Left ventricle myocardium inferior (tissue), 1 donor: ENCODE results near the gene RBFOX1. TPM values are rescaled to one million over a fixed set of nuclear protein-coding genes. Genes with fewer than 3 reads are reported as not detected.

Source experiments
- DNase-seq: peaks from one replicate; pipeline ENCODE4 v3.0.0-alpha.2; 2020
- H3K27ac ChIP-seq: fragments of 200-600 bp; replicated peaks from 2 replicates; pipeline ENCODE4 v1.8.0; 2021
- H3K27me3 ChIP-seq: fragments of 200-600 bp; 2 replicates; pipeline ENCODE4 v1.8.0; 2021; ENCODE audit warnings: low read depth
- H3K36me3 ChIP-seq: fragments of 200-600 bp; 2 replicates; pipeline ENCODE4 v1.8.0; 2021
- H3K4me1 ChIP-seq: fragments of 200-600 bp; 2 replicates; pipeline ENCODE4 v1.8.0; 2021
- H3K4me3 ChIP-seq: fragments of 200-600 bp; 2 replicates; pipeline ENCODE4 v1.8.0; 2021; ENCODE audit warnings: mild to moderate bottlenecking, moderate library complexity
- H3K9me3 ChIP-seq: fragments of 200-600 bp; replicated peaks from 2 replicates; pipeline ENCODE4 v1.8.0; 2021
- intact Hi-C: fragments of 100-400 bp; cut with micrococcal nuclease; formaldehyde crosslinking; loops from one replicate; pipeline ENCODE4 v1.11.0; 2022
- total RNA-seq: library from RNA; stranded (reverse); fragmentation: NEBNext Ultra II Directional; extraction: Animal tissue kit (Norgen Biotek cat#: 25700); gene quantifications from one replicate; pipeline ENCODE4 v1.2.1, GENCODE V29; 2021
- TF ChIP-seq, protein P1 (sequence below): fragments of 200-600 bp; IDR thresholded peaks from 2 replicates; pipeline ENCODE4 v1.8.0; 2021; ENCODE audit warnings: antibody characterized with exemption, mild to moderate bottlenecking, borderline replicate concordance
- donor health status: DM: no; HTN: yes; CAD: no; lungs with severe emphysema.

Gene RBFOX1
- total RNA-seq, 1 donor from 2014 or later = 71.8 TPM

DNA sequence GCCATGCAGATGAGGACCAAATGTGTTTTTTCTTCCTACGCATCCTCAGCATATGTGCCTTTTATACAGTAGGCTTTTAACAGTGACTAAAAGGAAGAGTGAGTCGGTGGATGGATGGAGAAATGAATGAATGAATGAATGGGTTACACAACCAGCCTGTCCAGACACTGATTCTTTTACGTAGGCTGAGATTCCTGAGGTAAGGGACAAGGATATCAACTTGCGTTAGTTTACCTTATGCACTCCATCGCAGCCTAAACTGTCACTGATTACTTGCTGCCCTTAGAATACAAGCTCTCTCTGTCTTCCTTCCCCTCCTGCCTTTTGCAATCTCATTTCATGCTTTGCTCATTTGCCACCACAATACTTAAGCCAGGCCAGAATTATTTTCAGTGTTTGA lies 59.0 kb downstream of the RBFOX1 start:
- H3K27ac ChIP-seq = no peak overlapping the region
- H3K27me3 ChIP-seq = no peaks in the 10 kb centered on the region
- no peaks in the 10 kb centered on the region for H3K36me3 ChIP-seq
- DNase-seq = no peak
- peaks cover 22% of the 10 kb centered on the region for H3K4me1 ChIP-seq
- no peaks in the 10 kb centered on the region for H3K9me3 ChIP-seq
- intact Hi-C loops = no loop called here
- TF ChIP-seq, protein P1, sequence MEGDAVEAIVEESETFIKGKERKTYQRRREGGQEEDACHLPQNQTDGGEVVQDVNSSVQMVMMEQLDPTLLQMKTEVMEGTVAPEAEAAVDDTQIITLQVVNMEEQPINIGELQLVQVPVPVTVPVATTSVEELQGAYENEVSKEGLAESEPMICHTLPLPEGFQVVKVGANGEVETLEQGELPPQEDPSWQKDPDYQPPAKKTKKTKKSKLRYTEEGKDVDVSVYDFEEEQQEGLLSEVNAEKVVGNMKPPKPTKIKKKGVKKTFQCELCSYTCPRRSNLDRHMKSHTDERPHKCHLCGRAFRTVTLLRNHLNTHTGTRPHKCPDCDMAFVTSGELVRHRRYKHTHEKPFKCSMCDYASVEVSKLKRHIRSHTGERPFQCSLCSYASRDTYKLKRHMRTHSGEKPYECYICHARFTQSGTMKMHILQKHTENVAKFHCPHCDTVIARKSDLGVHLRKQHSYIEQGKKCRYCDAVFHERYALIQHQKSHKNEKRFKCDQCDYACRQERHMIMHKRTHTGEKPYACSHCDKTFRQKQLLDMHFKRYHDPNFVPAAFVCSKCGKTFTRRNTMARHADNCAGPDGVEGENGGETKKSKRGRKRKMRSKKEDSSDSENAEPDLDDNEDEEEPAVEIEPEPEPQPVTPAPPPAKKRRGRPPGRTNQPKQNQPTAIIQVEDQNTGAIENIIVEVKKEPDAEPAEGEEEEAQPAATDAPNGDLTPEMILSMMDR = no peak
- H3K4me3 ChIP-seq = no peak overlapping the region

DNA sequence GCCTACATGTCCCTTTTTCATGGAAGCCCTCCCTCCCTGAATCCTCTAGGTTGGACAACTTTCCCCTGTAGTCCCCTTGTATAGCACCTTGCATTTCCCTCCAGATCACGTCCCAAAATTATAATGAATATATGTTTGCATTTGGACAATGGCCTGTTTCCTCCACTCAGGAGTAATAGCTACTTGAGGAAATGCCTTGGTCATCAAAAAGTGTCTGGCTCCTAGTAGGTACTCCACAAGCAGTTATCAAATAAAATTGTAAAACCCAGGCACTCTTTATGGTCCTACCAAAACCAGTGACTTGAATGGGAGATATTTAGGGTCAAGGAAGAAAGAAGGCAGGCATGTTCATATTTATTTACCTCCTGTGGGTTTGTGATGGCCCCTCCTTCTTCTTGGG lies 59.6 kb downstream of the RBFOX1 start:
- intact Hi-C loops = no loop called here
- Histone ChIP-seq H3K4me3 (no peak overlapping the region), H3K9me3 (no peaks in the 10 kb centered on the region), H3K4me1 (peaks cover 22% of the 10 kb centered on the region), H3K36me3 (no peaks in the 10 kb centered on the region), H3K27ac (no peak overlapping the region), H3K27me3 (no peaks in the 10 kb centered on the region)
- no peak for DNase-seq
- TF ChIP-seq, protein P1 = no peak

DNA sequence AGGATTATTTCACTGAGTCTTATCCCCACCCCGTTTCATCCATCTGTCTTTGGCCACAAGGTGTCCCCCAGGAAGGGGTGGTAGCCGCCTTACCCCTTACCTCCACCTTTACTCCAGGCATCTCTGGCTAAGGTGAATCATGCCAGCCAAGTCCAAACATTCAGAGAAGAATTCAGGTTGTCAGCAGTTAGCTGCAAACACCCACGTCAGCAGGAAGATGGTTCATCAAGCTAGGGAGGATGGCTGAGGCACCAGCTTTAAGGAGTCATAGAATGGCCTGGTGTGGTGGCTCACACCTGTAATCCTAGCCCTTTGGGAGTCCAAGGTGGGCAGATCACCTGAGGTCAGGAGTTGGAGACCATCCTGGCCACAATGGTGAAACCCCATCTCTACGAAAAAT lies 61.0 kb downstream of the RBFOX1 start:
- intact Hi-C loops = no loop called here
- Histone ChIP-seq H3K4me1 (peaks cover 22% of the 10 kb centered on the region), H3K9me3 (no peaks in the 10 kb centered on the region), H3K36me3 (no peaks in the 10 kb centered on the region), H3K27me3 (no peaks in the 10 kb centered on the region), H3K27ac (no peak overlapping the region), H3K4me3 (no peak overlapping the region)
- TF ChIP-seq, protein P1 = no peak
- no peak for DNase-seq

DNA sequence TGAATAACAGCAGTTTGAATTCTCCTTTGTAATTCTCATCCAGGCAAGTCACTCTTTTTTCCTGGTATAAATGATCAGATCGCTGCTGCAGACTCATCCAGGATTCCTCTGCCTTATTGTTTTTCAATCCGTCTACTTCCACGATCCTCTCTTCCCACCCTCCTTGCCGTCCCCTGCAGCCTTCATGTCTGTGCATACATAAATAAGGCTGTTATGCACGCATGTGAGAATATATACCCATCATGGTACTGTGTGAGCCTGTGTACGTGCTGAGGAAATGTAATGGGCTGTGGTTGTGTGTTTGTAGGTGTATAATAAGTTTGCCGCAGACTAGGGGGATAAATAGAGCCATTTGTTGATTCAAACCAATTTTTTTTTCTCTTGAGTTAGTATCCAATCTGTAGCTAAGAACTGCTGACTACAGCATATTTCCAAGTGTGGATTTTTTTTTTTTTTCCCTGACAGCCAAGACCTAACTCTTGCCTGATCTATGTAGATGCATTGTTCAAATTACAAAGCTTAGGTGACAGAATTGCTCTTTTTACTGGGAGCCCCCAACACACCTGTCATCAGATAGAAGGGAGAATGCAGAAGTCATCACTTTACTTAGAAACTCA lies 62.2 kb downstream of the RBFOX1 start:
- Histone ChIP-seq H3K9me3 (no peaks in the 10 kb centered on the region), H3K4me1 (peaks cover 16% of the 10 kb centered on the region), H3K36me3 (no peaks in the 10 kb centered on the region), H3K4me3 (no peak overlapping the region), H3K27me3 (no peaks in the 10 kb centered on the region), H3K27ac (no peak overlapping the region)
- DNase-seq = no peak
- intact Hi-C loops = no loop called here
- TF ChIP-seq, protein P1 = no peak

DNA sequence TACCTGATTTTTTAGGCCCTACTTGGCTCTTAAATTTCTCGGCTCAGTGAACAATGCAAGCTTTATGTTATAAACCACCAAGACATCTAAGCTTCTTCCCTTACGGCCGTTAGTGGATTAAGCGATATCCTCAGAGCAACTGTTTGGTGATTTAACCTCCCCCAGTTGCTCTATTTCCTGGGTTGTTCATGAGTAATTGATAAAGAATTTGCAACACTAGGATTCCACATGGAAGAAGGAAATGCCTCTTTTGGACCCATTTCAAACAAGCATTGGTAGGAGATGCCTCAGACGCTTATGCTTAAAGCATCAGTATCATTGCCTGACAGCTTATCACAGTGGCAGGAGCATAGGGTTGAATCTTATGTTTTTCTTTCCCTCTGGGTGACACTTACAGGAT lies 65.3 kb downstream of the RBFOX1 start:
- H3K9me3 ChIP-seq = no peaks in the 10 kb centered on the region
- H3K36me3 ChIP-seq = no peaks in the 10 kb centered on the region
- TF ChIP-seq, protein P1 = no peak
- no peak overlapping the region for H3K4me3 ChIP-seq
- peaks cover 20% of the 10 kb centered on the region for H3K4me1 ChIP-seq
- no peaks in the 10 kb centered on the region for H3K27me3 ChIP-seq
- intact Hi-C loops = no loop called here
- DNase-seq = no peak
- no peak overlapping the region for H3K27ac ChIP-seq
